ENCODE results near the gene BPIFB2.

The BPIFB2 gene

DNA sequence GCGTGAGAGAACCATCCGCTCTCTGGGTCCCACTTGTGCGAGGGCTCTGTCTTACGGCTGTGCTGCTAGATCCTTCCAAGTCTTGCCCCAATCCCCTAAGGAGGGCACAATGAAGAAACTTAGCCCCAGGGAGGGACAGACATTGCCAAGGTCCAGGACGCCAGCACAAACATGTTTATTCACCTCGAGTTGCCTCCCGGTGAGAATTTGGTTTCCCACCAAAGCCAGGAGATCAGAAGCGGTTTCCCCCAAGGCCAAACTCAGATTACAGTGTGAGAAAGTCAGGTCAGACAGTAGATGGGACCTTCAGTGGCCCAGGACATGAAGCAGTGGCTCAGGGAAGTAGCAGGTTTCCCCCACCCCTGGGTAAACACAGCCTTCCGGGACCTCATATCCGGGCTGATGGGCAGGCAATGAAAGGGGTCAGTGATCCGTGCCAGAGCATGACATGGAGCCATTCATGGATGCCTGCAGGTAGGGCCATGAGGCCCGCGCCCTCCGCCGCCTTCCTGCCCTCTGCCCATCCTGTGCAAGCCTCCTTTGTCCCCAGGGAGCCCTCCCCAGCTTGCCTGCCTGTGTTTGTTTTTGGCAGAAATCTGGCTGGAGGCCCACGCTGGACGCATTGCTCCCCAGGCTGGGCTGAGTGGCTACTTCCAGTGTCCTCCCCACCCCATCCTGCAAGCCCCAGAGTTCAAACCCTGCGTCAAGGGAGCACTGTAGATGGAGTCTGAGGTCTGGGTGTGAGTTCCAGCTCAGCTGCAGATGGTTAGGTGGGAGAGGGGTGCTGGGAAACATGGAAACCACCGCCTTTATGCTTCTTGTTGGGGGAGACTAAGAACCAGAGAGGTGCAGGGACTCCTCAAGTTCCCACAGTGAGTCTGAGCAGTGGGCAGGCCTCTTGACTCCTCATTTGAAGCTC, 2.0 kb downstream of the BPIFB2 start:
- DNase-seq: no peak

DNA sequence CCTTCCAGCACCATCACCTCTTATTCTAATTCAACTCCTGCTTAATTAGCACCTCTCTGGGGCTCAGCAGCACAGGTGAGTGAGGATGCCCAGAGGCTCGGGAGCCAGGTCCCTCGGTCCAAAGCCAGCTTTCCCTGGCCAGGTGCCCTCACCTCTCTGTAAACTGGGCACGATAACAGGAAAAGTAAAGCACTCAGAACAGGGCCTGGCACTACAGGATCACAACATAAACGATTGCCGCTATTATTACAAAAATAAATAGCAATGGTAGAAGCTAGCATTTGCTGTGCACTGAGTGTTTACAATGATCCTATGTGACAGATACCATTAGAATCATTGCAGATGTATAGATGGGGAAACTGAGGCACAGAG, 2.6 kb downstream of the BPIFB2 start:
- DNase-seq: no peak

DNA sequence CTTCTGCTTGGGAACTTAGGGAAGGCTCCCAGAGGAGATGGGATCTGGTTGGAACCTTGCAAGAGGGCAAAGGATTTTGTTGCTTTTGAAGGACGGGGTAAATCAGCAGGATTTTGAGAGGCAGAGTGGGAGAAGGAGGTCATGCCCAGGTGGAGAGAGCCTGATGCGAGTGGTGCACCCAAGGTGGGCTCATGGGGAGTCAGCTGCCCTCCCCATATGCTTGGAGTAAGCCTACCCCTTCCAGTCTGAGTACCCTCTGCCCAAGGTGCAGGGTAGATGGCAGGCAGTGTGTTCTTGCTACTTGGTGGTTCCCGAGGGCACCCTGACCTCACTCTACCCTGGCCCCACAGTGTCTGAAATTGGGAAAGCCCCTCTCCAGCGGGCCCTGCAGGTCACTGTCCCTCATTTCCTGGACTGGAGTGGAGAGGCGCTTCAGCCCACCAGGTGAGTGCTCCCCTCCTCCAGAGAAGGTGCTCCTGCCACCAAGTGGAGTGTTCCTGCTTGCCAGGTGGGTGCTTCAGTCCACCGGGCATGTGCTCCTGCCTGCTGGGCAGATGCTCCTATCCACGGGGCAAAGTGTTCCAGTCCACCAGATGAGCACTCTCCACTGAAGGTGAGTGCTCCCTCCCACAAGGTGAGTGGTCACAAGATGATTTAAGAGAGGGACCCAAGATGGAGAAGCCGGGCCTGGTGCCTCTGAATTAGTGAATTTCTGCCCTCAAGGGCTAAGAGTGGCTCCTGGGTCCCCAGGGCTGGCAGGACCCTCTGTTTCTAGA, 3.4 kb downstream of the BPIFB2 start:
- no peak for DNase-seq

DNA sequence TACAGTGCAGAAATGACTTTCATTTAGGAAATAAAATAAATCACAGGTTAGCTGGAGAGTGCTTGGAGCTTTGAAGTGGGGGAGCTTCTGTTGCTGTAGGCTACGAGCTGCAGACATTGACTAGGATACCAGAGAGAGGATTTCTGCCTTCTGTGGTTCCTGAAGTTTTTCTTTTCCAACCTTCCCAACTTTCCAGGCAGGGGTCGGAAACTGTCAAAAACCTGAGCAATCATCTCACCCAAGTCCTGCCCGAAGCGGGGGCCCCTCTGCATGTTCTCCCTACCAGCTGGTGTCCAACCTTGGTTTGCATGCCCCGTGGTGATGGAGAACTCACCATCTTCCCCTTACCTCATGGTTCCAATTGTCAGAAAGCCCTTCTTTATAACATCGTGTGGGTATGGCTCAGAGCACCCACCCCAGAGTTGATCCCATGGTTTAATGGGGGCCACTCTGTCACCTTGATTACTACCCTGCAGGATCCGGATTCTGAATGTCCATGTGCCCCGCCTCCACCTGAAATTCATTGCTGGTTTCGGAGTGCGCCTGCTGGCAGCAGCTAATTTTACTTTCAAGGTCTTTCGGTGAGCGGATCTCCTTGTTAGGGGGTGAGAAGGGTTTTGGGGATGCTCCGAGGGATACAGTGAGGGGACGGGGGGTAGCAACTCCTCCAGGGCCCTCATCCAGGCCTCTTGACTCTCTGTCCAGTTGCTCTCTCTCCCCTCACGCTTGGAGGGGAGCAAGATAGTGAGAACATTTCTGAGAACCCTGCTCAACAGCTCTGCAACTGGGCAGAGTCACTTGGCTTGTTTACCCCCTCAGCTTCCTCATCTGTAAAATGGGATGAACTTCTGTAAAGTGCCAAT, 5.1 kb downstream of the BPIFB2 start:
- DNase-seq: no peak

DNA sequence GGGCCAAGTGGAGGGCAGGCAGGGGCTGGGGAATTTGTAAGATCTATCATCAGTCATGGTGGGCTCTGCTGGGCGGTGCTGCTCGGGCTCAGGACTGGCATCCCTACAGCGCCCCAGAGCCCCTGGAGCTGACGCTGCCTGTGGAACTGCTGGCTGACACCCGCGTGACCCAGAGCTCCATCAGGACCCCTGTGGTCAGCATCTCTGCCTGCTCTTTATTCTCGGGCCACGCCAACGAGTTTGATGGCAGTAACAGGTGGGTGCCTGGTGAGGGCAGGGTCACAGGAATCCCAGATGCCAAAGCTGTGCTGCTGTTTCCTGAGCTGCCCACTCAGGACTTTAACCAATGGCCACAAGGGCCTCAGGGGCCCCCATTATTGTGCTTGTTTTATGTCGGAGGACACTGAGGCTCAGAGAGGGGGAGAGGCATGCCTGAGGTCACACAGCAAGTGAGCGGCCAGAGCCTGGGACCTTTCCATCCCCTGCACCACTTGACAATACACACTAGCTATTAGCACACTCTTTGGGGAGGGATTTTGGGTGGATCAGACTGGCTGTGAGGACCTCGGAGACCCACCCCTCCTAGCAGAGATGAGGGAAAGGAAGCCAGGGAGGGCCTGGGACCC, 6.3 kb downstream of the BPIFB2 start:
- no peak for DNase-seq

DNA sequence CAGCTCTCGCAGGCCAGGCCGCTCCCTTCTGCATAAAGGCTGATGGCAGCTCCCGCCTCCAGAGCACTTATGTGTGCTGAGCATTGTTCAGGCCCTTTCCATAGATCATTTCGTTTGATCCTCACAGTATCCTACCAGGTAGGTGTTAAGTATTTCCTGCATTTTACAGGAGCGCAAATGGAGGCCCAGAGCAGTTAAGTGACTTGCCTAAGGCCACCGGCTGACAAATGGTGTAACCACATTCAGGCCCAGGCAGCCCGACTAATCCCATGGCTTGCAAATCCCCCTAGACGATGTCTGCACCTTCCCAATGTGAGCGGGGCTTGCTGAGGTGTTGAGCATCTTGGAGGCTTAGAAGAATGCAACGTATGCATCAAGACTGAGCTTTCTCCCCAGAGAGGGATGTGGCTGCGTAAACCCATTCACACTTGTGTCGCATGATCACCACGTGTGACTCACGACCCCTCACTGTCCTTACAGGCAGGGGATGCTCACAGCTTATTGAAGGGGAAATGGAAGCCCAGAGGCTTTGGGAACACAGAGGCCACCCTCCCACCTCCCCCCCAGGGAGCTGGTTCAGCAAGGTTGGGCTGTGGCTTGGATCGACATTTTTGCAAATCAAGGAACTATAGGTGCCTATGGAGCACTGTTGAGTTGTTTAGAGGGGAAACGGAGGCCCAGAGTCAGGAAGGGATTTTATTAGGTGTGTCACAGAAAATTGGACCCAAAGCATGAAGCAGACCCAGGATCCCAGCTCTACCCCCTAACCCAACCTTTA, 7.0 kb downstream of the BPIFB2 start:
- DNase-seq: no peak

DNA sequence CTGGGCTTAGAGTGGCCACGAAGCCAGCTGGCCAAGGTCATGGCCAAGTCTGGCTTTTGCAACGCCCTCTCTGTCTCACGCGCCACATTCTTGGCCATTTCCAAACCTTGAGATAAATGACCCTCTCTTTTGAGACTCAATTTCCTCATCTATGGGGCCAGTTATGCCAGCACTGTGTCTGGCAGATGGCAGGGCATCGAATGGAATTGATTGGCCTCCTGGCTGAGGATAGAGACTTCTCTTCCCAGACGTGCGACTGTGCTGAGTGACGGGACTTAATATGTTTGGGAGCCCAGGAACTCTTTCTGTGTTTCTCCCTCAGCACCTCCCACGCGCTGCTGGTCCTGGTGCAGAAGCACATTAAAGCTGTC, 7.6 kb downstream of the BPIFB2 start:
- no peak for DNase-seq

DNA sequence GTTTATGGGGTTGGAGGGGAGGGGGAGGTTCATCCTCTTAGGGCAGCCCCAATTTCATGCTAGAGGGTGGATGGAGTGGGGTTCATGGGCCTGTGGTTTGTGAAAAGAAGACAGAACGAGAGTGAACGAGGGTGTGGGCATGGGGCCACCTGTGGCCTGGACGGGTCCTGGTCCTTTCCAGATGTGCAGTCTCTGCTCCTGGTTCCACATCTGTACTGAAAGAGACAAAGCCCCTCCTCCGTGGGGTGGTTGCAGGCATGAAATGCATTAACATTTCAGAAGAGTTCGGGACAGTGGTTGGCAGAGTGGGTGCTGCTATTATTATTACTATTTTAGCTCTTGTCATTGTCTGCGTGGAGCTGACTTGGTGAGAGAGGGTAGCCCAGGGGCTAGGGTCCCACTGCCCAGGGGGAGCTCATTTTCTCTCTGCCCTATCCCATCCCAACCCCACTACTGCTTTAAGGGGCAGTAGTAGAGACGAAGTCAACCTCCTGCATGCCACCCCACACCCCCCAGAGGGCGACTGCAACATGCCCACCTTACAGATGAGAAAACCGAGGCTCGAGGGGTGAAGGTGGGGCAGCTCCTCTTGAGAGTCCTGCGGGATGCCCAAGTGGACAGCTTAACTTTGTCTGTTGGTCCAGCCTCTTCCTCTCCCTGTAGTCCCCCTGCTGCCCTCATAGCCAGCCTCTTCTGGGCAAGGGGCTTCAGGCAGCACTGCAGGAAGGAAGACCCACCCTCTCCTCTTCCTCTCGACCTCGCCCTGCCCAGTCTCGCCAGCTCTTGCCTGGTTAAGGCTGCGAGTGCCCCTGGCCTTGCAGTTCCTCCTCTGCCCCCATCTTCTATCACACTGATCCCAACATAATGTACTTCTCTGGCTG, 8.4 kb downstream of the BPIFB2 start:
- no peak for DNase-seq

DNA sequence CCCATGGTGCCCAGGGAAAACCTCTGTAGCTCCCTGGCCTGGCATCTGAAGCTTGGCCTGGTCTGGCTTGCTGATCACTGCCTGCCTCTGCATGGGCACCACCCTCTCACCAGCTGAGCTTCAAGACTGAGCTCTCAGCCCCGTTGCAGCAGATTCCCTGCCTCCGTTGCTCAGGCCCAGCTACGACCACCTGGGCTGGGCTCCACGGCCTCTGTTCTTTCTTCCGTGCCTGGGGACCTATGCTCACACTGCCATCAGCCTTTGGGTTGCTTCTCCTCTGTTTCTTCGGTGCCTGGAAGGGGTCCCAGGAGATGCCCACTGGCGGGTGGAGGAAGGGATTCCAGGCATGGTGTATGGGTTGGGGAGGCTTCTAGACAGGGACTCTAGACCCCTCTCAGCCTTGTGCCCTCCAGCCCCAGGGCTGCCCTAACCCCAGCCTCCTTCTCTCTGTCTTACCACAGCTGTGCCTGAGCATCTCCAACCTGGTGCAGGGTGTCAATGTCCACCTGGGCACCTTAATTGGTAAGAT, 9.1 kb downstream of the BPIFB2 start:
- DNase-seq: no peak

DNA sequence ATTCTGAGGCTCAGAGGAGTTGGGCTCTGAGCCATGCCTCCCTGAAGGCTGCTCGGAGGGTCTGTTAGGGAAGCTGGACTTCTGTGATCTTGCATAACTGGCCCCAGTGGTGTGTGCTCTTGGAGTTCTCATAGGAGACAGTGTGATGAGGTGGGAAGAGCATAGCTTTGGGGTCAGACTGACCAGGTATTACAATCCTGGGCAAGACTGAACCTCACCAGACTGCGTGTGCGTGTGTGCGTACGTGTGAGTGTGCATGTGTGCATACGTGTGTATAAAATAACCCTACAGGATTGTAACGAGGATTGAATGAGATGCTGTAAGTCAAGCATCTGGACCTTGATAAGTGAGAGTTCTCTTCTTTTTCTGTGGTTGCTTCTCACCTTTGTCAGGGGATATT, 10.0 kb downstream of the BPIFB2 start:
- no peak for DNase-seq

DNA sequence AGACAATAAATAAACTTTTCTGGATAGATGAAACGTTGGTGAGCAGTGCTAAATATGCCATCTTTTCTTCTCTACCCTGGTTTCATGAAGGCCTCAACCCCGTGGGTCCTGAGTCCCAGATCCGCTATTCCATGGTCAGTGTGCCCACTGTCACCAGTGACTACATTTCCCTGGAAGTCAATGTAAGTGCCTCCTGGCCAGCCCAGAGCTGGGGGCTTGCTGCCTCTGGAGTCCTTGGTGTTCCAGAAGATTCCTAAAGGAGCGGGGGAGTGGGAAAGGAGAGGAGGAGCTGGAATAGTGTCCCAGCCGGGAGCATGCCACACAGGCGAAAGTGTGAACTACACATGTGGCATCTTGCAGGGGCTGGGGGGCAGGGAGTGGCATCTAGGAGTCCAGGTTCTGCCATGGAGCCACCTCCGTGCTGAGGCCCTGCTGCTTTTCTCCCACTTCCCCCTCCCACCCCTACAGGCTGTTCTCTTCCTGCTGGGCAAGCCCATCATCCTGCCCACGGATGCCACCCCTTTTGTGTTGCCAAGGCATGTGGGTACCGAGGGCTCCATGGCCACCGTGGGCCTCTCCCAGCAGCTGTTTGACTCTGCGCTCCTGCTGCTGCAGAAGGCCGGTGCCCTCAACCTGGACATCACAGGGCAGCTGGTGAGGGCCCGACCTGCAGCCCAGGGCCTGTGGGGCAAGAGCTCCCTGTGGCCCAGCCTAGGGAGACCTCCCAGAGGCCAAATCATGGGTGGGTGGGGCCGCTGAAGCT, 10.8 kb downstream of the BPIFB2 start:
- DNase-seq: no peak

DNA sequence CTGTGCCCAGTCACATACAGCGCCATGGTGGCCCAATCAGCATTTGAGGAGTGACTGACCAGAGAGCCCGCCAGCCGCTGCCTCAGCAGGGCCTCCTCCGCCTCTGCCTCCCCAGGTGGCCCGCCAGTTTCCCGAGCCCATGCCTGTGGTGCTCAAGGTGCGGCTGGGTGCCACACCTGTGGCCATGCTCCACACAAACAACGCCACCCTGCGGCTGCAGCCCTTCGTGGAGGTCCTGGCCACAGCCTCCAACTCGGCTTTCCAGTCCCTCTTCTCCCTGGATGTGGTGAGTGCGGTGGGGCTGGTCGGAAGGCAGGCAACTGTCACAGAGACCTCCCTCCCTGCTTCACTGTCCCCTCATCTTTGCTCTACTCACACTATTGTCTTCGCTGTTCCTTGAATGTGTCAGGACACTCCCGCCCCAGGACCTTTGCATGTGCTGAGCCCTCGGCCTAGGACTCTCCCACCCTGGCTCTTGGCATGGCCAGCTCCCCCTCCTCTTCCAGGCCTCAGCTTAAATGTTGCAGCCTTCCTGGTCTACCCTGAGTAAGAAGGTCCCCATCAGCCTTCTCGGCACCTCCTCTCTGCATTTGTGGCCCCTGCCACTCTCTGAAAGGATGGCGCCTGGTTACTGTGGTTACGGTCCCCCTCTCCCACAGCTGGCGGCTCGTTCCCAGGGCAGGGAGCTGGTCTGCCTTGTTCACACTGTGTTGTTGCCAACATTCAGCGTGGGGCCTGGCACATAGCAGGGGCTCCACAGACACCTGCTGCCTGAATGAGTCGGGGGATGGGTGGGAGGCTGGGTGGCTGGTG, 12.2 kb downstream of the BPIFB2 start:
- DNase-seq: no peak

DNA sequence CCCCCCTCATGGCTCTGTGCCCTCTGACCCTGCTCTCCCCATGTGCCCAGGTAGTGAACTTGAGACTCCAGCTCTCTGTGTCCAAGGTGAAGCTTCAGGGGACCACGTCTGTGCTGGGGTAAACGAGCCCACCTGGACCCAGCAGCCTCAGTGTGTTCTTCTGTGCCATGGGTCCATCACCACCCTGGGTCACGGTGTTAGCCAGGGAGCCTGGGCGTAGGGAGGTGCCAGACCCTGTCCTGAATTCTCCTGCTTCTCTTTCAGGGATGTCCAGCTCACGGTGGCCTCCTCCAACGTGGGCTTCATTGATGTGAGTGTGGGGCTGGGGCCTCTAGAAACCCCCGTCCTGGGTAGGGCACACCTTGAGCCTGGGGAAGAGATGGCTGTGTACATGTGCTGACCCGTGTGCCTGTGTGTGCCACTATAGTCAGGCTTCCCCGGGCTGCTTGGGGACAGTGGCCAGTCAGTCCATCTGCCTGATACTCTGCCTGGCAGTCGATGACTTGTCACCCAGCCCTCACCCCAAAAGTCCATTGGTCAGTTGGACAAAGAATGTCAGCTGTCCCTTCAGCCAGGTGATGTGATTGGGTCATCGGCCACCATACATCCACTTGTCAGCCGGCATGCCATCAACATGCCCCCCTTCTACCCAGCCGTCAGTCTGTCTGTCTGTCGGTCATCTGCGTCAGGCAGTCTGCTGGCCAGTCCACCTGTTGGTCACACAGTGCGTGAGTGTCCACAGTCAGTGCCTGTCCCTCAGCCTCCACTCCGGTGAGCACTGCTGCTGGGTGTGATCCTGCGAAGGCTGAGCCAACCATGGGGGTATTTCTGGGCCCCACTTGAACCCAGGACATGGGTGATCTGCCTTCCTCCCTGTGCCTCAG, 13.0 kb downstream of the BPIFB2 start:
- DNase-seq: no peak

DNA sequence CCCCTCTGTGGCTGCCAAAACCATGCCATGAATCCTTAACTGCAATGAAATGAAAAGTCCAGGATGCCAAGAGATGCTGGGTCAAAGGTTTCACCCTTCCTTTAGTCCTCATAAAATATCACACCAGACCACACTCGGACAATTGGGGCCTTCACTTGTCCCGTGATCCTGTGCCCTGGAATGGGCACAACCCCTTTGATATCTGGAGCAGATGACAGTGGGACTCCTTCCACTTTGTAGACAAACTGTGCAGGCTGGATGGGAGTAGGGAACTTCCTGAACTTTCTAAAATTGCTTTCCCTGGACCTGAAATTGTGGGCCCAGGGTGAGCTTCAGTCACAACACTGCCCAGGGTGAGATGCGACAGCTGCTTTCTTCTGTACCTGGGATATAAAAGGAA, 14.4 kb downstream of the BPIFB2 start:
- no peak for DNase-seq

DNA sequence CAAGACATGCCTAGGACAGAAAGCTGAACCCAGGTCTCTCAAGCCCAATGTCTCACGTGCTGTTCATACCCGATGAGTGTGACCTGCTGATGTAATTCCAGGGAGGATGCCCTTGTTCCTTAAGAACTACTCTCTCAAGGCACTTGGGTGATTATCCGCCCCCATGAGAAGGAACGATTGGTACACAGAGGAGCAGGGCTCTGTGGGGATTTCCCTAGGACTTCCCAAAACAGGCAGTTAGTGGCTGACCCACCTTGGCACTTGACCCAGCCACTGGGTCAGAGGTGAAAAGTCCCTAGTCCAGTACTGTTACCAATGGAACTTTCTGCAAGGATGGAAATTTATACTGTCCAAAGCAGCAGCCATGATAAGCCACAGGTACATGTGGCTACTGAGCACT, 14.8 kb downstream of the BPIFB2 start:
- DNase-seq: no peak

DNA sequence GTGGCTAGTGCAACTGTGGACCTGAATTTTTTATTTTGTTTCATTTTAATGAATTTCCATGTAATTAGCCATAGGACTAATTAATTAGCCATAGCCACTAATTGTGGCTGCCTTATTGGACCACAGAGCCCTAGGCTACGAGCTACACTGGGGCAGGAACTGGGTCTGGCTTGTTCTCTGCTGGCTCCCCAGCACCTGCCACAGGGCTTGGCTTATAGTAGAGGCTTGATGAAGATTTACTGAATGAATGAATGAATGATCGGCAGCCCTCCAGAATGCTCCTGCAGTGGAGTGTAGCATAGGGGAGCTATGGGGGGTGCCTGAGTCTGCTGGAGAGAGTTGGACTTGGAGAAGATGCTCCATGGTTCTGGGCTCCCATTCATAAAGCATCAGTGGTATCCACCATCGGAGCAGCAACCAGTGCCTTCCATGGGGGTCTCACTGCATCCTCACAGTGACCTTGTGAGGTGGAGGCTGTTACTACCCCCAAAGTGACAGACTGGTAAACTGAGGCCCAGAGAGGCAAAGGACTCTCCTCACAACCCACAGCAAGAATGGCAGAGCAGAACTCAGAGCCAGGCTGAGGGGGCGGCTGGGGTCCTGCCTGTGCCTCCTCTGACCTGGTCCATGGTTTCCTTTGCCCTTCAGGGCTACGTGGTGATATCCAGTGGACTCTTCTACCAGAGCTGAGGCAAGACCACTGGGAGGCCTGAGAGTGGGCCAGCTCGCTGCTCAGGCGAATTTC, 15.4 kb downstream of the BPIFB2 start:
- DNase-seq: no peak

All from bone marrow (tissue), 2 donors.